GM19397 (cell line): ENCODE results near the gene FYN.

ENCODE experiments used
- ATAC-seq: cut with Tn5 transposase; IDR thresholded peaks from one replicate; pipeline ENCODE4 v1.9.1; 2021; ENCODE audit warnings: mild to moderate bottlenecking, moderate library complexity; ENCODE audit not compliant: unreplicated experiment

FYN gene

GRCh38 chr6:111854683-111855082 is 18.6 kb downstream of the FYN start:
- no peak for ATAC-seq

GRCh38 chr6:111852725-111853124 is 20.5 kb downstream of the FYN start:
- ATAC-seq: no peak

- ATAC-seq: peak; percentile 40
Observed at GRCh38 chr6:111850295-111850937, 22.8 kb downstream of the FYN start.

- no peak for ATAC-seq
Observed at GRCh38 chr6:111849298-111849697, 24.0 kb downstream of the FYN start.

- no peak for ATAC-seq
Observed at GRCh38 chr6:111848262-111848812, 24.9 kb downstream of the FYN start.

- no peak for ATAC-seq
Observed at GRCh38 chr6:111846492-111847409, 26.5 kb downstream of the FYN start.

GRCh38 chr6:111846066-111846465 is 27.2 kb downstream of the FYN start:
- ATAC-seq: no peak

- peak; percentile 45 for ATAC-seq
Observed at GRCh38 chr6:111845441-111845871, 27.8 kb downstream of the FYN start.

- peak; percentile 14 for ATAC-seq
Observed at GRCh38 chr6:111844921-111845320, 28.3 kb downstream of the FYN start.

GRCh38 chr6:111844376-111844775 is 28.9 kb downstream of the FYN start:
- ATAC-seq: peak; percentile 43

GRCh38 chr6:111843347-111844147 is 29.7 kb downstream of the FYN start:
- no peak for ATAC-seq

- no peak for ATAC-seq
Observed at GRCh38 chr6:111842891-111843290, 30.4 kb downstream of the FYN start.

GRCh38 chr6:111842271-111842822 is 30.9 kb downstream of the FYN start:
- no peak for ATAC-seq

GRCh38 chr6:111841822-111842221 is 31.4 kb downstream of the FYN start:
- no peak for ATAC-seq

- ATAC-seq: no peak
Observed at GRCh38 chr6:111840803-111841202, 32.4 kb downstream of the FYN start.

GRCh38 chr6:111838749-111839484 is 34.3 kb downstream of the FYN start:
- no peak for ATAC-seq

GRCh38 chr6:111837641-111838500 is 35.4 kb downstream of the FYN start:
- peak; percentile 70 for ATAC-seq

GRCh38 chr6:111837007-111837406 is 36.2 kb downstream of the FYN start:
- no peak for ATAC-seq

- ATAC-seq: no peak
Observed at GRCh38 chr6:111835807-111836206, 37.4 kb downstream of the FYN start.
